ENCODE data around the gene DIS3L2. TPM values are rescaled to one million over a fixed set of nuclear protein-coding genes. Genes with fewer than 3 reads are reported as not detected.

DIS3L2 gene
- total RNA-seq, 1 donor from 2014 or later: 24.0 TPM

GRCh38 chr2:232299927-232300674, 338.6 kb downstream of the DIS3L2 start:
- no peak for DNase-seq (ENCODE audit: low read depth)
- no peaks in the 10 kb centered on the region for H3K27me3 Mint-ChIP-seq (ENCODE audit: low read depth, unreplicated experiment)
- no peak overlapping the region for H3K27ac Mint-ChIP-seq (ENCODE audit: unreplicated experiment)
- H3K4me2 ChIP-seq (ENCODE audit: low read length): no peak overlapping the region
- H3K4me1 Mint-ChIP-seq (ENCODE audit: low read depth, unreplicated experiment): peaks cover 8% of the 10 kb centered on the region
- H3K9me3 Mint-ChIP-seq (ENCODE audit: unreplicated experiment): peaks cover 3% of the 10 kb centered on the region
- no peaks in the 10 kb centered on the region for H3K79me2 ChIP-seq (ENCODE audit: insufficient read depth, low read length)
- H3K9me3 ChIP-seq (ENCODE audit: insufficient read depth, low read depth, low read length): no peaks in the 10 kb centered on the region
- H3K4me3 Mint-ChIP-seq (ENCODE audit: unreplicated experiment): no peak overlapping the region
- TF ChIP-seq EZH2 (IDR thresholded peaks at IDR 0.05; ENCODE audit: insufficient read depth, low read length) (no peak), CTCF (IDR thresholded peaks at IDR 0.05; ENCODE audit: insufficient read depth, low read depth, low read length) (no peak)
- no peak overlapping the region for H3K9ac ChIP-seq (ENCODE audit: low read length)
- H3K36me3 Mint-ChIP-seq (ENCODE audit: low read depth, unreplicated experiment): peaks cover 25% of the 10 kb centered on the region
- no peak overlapping the region for H3K27ac ChIP-seq (ENCODE audit: low read depth, low read length)
- H3K4me3 ChIP-seq (ENCODE audit: insufficient read depth, low read depth, low read length): no peak overlapping the region
- FAIRE-seq: no peak
- H4K20me1 ChIP-seq (ENCODE audit: insufficient read depth, low read length): peaks cover 18% of the 10 kb centered on the region
- no peaks in the 10 kb centered on the region for H3K36me3 ChIP-seq (ENCODE audit: insufficient read depth, low read length)
- H2AFZ ChIP-seq (ENCODE audit: low read depth, low read length): no peak overlapping the region
- no peaks in the 10 kb centered on the region for H3K27me3 ChIP-seq (ENCODE audit: insufficient read depth, low read length)
- peaks cover 6% of the 10 kb centered on the region for H3K4me1 ChIP-seq (ENCODE audit: insufficient read depth, low read length)

- Histone ChIP-seq H3K9ac (ENCODE audit: low read length) (no peak overlapping the region), H3K4me1 (ENCODE audit: insufficient read depth, low read length) (peaks cover 6% of the 10 kb centered on the region), H3K4me3 (ENCODE audit: insufficient read depth, low read depth, low read length) (no peak overlapping the region), H4K20me1 (ENCODE audit: insufficient read depth, low read length) (peaks cover 10% of the 10 kb centered on the region), H3K4me2 (ENCODE audit: low read length) (no peak overlapping the region), H3K27ac (ENCODE audit: low read depth, low read length) (no peak overlapping the region), H3K9me3 (ENCODE audit: insufficient read depth, low read depth, low read length) (no peaks in the 10 kb centered on the region), H3K27me3 (ENCODE audit: insufficient read depth, low read length) (no peaks in the 10 kb centered on the region), H2AFZ (ENCODE audit: low read depth, low read length) (no peak overlapping the region), H3K79me2 (ENCODE audit: insufficient read depth, low read length) (no peaks in the 10 kb centered on the region), H3K36me3 (ENCODE audit: insufficient read depth, low read length) (no peaks in the 10 kb centered on the region)
- TF ChIP-seq CTCF (IDR thresholded peaks at IDR 0.05; ENCODE audit: insufficient read depth, low read depth, low read length) (no peak), EZH2 (IDR thresholded peaks at IDR 0.05; ENCODE audit: insufficient read depth, low read length) (no peak)
- FAIRE-seq: no peak
- H3K27me3 Mint-ChIP-seq (ENCODE audit: low read depth, unreplicated experiment): no peaks in the 10 kb centered on the region
- H3K36me3 Mint-ChIP-seq (ENCODE audit: low read depth, unreplicated experiment): peaks cover 29% of the 10 kb centered on the region
- no peak overlapping the region for H3K4me3 Mint-ChIP-seq (ENCODE audit: unreplicated experiment)
- H3K4me1 Mint-ChIP-seq (ENCODE audit: low read depth, unreplicated experiment): peaks cover 8% of the 10 kb centered on the region
- H3K9me3 Mint-ChIP-seq (ENCODE audit: unreplicated experiment): peaks cover 3% of the 10 kb centered on the region
- no peak overlapping the region for H3K27ac Mint-ChIP-seq (ENCODE audit: unreplicated experiment)
- no peak for DNase-seq (ENCODE audit: low read depth)
Observed at GRCh38 chr2:232300894-232301387, 339.4 kb downstream of the DIS3L2 start.

GRCh38 chr2:232304236-232304635, 342.7 kb downstream of the DIS3L2 start:
- Histone ChIP-seq H3K4me2 (ENCODE audit: low read length) (no peak overlapping the region), H3K4me1 (ENCODE audit: insufficient read depth, low read length) (peaks cover 6% of the 10 kb centered on the region), H3K79me2 (ENCODE audit: insufficient read depth, low read length) (no peaks in the 10 kb centered on the region), H3K9ac (ENCODE audit: low read length) (no peak overlapping the region), H3K9me3 (ENCODE audit: insufficient read depth, low read depth, low read length) (no peaks in the 10 kb centered on the region), H2AFZ (ENCODE audit: low read depth, low read length) (no peak overlapping the region), H4K20me1 (ENCODE audit: insufficient read depth, low read length) (no peaks in the 10 kb centered on the region), H3K27ac (ENCODE audit: low read depth, low read length) (no peak overlapping the region), H3K4me3 (ENCODE audit: insufficient read depth, low read depth, low read length) (no peak overlapping the region), H3K27me3 (ENCODE audit: insufficient read depth, low read length) (no peaks in the 10 kb centered on the region), H3K36me3 (ENCODE audit: insufficient read depth, low read length) (no peaks in the 10 kb centered on the region)
- Mint-ChIP-seq H3K27ac (ENCODE audit: unreplicated experiment) (no peak overlapping the region), H3K9me3 (ENCODE audit: unreplicated experiment) (peaks cover 3% of the 10 kb centered on the region), H3K36me3 (ENCODE audit: low read depth, unreplicated experiment) (peaks cover 35% of the 10 kb centered on the region), H3K4me1 (ENCODE audit: low read depth, unreplicated experiment) (peaks cover 8% of the 10 kb centered on the region), H3K27me3 (ENCODE audit: low read depth, unreplicated experiment) (no peaks in the 10 kb centered on the region), H3K4me3 (ENCODE audit: unreplicated experiment) (no peak overlapping the region)
- FAIRE-seq (no peak), DNase-seq (ENCODE audit: low read depth) (no peak)
- TF ChIP-seq CTCF (IDR thresholded peaks at IDR 0.05; ENCODE audit: insufficient read depth, low read depth, low read length) (no peak), EZH2 (IDR thresholded peaks at IDR 0.05; ENCODE audit: insufficient read depth, low read length) (no peak)
